ENCODE data around the gene LACC1.

DNA sequence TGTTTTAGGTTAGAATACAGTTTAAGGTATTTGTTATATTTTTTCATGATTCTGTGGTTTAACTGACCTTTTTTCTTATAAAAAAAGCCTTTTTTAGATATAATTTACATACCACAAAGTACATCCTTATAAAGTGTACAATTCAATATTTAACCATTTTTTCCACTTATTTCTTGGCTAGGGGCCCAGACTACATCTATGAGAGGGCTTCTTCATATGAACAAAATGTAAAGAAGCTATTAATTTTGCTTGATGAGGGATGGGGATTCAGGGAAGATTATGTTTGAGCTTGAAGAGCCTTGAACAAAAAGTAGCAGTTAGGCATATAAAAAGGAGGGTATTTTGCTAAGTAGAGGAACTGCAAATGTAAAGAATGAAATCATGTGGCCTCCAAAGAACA, 2.4 kb upstream of the LACC1 start:
- TF ChIP-seq POLR2A (IDR thresholded peaks at IDR 0.05; ENCODE audit: control extremely low read depth in 1 of 2, low read depth in 2 of 2, low read length in 2 of 2) = no peak
- TF ChIP-seq, protein P1, sequence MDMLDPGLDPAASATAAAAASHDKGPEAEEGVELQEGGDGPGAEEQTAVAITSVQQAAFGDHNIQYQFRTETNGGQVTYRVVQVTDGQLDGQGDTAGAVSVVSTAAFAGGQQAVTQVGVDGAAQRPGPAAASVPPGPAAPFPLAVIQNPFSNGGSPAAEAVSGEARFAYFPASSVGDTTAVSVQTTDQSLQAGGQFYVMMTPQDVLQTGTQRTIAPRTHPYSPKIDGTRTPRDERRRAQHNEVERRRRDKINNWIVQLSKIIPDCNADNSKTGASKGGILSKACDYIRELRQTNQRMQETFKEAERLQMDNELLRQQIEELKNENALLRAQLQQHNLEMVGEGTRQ (IDR thresholded peaks at IDR 0.05; ENCODE audit: low read length) = no peak
